RKO (cell line): ENCODE results near the gene FHDC1.

Experiments
- DNase-seq: peaks from one replicate; pipeline ENCODE4 v3.0.0-alpha.2; 2016; ENCODE audit warnings: low spot score

The FHDC1 gene

GRCh38 chr4:152959080-152959479 is 23.0 kb downstream of the FHDC1 start:
- no peak for DNase-seq

DNA sequence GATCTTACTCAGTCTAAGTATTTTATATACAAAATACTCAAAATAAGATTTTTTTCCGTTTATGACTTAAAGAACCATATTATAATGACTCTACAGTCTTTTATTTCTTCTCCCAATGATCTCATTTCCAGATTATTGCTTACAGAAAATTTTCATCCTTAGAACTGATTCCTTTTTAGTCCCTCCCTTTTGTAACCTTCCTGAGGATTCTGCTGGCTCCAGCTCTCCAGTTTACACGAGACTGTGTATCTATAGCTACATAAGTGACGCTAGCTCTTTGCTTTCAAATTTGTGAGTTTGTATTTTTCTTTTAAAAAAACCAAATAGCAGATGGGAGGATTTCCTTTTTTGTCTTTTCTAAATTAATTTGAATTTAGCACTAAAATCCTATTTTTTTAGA is 24.0 kb downstream of the FHDC1 start:
- DNase-seq, result no peak

DNA sequence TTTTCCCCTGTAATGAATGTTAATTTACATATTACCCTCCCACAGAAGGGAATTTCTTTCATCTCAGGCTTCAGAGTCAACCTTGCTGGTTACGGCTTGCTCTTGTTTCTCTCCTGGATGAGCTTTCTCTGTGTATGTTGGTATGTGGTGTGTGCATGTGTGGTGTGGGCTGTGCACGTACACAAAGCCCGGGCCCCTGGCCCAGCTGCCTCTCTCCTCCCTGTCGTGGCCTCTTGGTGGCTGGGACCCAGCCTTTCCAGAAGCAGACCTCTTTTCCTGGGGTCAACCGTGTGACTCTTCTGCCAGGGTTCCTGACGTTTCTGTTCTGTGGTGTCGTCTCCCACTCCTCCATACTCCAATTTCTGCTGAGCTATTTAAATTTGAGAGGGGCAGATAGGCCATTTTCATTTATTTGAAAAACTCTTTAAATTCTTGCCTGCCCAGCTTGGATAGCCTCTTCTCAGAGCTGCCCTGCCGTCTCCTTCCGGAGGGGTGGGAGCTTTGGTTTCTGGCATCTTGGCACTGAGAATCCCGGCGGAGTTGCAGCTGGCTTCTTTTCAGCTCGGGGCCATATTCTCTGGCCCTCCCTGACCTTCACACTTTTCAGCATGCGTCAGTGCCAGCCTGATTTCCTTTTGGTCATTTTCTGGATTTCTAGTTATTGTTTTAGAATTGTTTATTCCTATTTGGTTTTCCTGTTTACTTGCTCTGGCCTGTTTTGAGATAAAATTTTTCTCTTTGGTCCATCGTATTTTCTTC is 25.1 kb downstream of the FHDC1 start:
- no peak for DNase-seq

- no peak for DNase-seq
Measured at GRCh38 chr4:152961773-152962115, 25.6 kb downstream of the FHDC1 start.

GRCh38 chr4:152962150-152962549 is 26.0 kb downstream of the FHDC1 start:
- DNase-seq, result no peak

DNA sequence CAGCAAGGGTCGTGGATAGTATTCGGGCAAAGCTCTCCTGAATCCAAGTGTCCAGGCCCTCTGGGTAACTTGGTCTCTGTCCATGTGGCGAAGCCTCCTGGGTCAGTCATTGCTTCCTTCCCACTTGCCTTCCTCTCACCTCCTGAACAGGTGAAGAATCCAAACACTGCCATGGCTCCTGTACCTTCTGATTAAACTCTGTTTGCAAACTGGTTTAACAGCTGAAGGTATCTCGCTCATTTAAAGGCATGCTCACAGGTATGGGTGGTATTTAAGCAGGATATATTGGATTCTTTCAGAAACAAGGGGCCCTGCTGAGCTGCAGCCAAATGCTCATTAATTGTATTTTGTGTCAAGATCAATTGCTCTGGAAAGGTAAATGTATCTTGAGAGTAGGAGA is 28.2 kb downstream of the FHDC1 start:
- no peak for DNase-seq

DNA sequence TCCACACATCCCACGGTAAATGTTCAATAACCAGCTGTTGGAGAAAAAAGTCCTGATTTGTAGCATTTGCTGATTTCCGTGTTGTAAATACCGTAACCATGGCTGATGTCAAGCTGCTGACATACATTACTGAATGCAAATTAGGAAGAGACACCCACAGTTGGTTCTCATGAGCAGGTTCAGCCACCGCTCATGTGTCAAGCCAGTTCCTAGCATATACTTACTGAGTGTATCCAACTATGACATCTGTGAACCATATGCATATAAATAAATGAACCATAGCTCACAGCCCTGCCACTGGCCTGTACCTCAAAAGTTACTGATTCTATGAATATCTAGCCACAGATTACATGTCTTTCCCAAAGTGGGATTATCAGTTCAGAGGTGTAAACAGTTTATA is 29.5 kb downstream of the FHDC1 start:
- DNase-seq, result no peak

DNA sequence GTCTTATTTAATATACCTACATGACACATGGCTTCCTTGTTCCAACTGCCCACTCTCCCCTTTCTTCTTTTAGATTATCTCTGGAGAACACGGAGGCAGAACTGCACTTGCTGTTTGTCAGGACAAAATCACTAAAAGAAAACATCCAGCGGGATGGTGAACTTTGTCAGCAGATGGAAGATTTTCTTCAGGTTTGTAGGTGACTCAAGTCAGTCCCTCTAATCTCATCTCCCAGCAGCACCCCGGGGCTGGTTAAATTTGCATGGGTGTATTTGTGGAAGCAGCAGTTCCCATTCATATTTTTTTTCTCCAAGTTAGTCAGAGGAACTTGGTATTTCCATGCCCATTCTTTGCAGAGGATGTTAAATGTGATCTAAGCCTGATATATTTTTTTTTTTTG is 31.8 kb downstream of the FHDC1 start:
- no peak for DNase-seq

GRCh38 chr4:152968806-152969394 is 32.8 kb downstream of the FHDC1 start:
- DNase-seq, result no peak

DNA sequence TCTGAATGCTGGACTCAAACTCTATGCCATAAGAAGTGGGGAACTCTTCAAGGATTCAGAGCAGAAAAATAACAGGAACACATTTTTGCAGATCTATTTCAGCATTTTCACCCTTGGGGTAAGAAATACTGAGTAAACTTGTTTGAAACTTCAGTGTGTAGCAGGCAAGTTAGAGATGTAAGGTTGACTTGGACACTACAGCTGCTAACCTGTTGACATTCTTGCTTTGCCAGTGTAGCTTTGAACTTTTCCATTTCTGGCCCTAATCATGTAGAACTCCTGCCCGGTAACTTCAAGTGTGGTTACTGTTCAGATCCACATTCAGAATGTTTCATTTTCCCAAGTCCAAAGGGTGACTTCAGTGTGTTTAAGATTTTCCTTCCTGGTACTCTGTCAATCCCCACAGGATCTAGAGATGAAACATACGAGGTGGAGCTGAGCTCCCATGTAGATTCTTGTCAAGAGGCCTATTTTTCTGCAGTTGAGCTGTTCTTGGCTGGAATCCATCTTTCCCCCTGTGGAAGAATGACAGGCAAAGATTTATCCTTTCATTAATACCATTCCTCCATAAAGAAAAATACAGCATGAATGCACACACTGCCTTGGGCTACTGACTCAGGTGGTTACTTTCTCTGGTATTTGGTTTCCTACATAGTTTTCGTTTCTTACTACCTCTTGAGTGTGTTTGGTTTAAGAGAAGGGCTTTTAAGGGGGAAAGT is 34.1 kb downstream of the FHDC1 start:
- DNase-seq, result no peak

DNA sequence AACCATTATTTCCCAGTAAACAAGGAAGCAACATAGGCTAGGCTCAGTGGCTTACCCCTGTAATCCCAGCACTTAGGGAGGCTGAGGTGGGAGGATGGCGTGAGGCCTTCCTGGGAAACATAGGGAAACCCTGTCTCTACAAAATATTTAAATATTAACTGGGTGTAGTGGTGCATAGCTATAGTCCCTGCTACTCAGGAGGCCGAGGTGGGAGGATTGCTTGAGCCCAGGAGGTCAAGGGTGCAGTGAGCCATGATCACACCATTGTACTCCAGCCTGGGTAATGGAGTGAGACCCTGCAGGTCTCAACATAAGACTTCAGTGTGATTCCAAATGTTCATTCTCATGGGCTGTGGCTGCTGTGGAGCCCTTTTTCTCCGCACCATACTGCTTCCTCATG is 34.9 kb downstream of the FHDC1 start:
- no peak for DNase-seq

GRCh38 chr4:152972821-152973628 is 36.9 kb downstream of the FHDC1 start:
- DNase-seq, result no peak

GRCh38 chr4:152973629-152974467 is 37.7 kb downstream of the FHDC1 start:
- DNase-seq, result no peak

- DNase-seq, result no peak
Measured at GRCh38 chr4:152974468-152975379, 38.6 kb downstream of the FHDC1 start.

GRCh38 chr4:152975380-152976211 is 39.5 kb downstream of the FHDC1 start:
- no peak for DNase-seq

GRCh38 chr4:152976212-152976761 is 40.2 kb downstream of the FHDC1 start:
- no peak for DNase-seq

- DNase-seq, result no peak
Measured at GRCh38 chr4:152979731-152980330, 43.7 kb downstream of the FHDC1 start.

DNA sequence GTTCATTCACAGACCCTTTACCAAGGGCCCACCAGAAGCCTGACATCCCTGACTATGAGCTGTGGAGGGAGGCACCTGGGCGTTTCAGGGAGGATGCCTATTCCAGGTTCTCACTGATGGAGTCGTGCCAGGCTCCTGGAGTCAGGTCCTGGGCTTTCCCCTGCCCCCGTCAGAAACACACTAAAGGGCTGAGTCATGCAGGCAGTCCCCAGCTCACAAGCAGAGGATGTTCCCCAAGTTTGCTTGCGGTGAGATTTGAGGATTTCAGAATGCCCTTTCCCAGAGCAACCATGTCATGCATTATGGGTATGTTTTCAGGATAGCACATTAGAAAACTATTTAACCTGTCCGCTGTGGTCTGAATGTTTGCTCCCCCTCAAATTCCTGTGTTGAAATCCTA is 45.2 kb downstream of the FHDC1 start:
- no peak for DNase-seq

GRCh38 chr4:152981842-152982241 is 45.7 kb downstream of the FHDC1 start:
- no peak for DNase-seq
